Peyer's patch (tissue), 4 donors: ENCODE measurements around the gene SYNGAP1. TPM values are rescaled to one million over a fixed set of nuclear protein-coding genes. Genes with fewer than 3 reads are reported as not detected.
A peak's percentile ranks its signal among the peaks of the same experiment; 100 is the strongest.

Source experiments
- DNase-seq, 3 donors: peaks; one replicate each; pipeline ENCODE4 v3.0.0-alpha.2; 2017 to 2019
- H3K27ac ChIP-seq, 4 donors: fragments of 200-600 bp; sonication (generic); one replicate each; pipeline ENCODE4 v1.5.1; 2016 to 2019
- H3K27me3 ChIP-seq, 2 donors: fragments of 200-600 bp; sonication (generic); one replicate each; pipeline ENCODE4 v1.5.1; 2019
- H3K36me3 ChIP-seq, 3 donors: fragments of 200-600 bp; sonication (generic); one replicate each; pipeline ENCODE4 v1.5.1; 2016 to 2019
- H3K4me1 ChIP-seq, 4 donors: fragments of 200-600 bp; sonication (generic); one replicate each; pipeline ENCODE4 v1.5.1; 2016 to 2019
- H3K4me3 ChIP-seq, 4 donors: fragments of 200-600 bp; sonication (generic); 1 replicate in 3 of 4; 2 replicates in 1 of 4; pipeline ENCODE4 v1.5.1; 2016 to 2019; ENCODE audit warnings: mild to moderate bottlenecking in 1 of 4
- H3K9me3 ChIP-seq, 4 donors: fragments of 200-600 bp; sonication (generic); one replicate each; pipeline ENCODE4 v1.5.1; 2016 to 2019; ENCODE audit warnings: mild to moderate bottlenecking in 1 of 4
- POLR2A ChIP-seq, 2 donors: fragments of 450-650 bp; IDR thresholded peaks; one replicate each; pipeline ENCODE4 v1.5.1; 2017; ENCODE audit warnings: antibody characterized with exemption in 2 of 2, mild to moderate bottlenecking in 2 of 2, moderate library complexity in 2 of 2
- total RNA-seq, 4 donors: library from RNA; depleted of rRNA; stranded (reverse); fragments of >200 nt; gene quantifications; one replicate each; pipeline ENCODE4 v1.1.0, GENCODE V29; 2016
- TF ChIP-seq, protein P1 (sequence below), 6 experiments: fragments of 450-650 bp in 4 of 6; fragments of 200-600 bp in 2 of 6; sonication (generic) in 1 of 6; IDR thresholded peaks; one replicate each; pipeline ENCODE4 v1.5.1; 2017 to 2019; ENCODE audit warnings: antibody characterized with exemption in 6 of 6, mild to moderate bottlenecking in 3 of 6, moderate library complexity in 1 of 6

Gene SYNGAP1
- total RNA-seq, 4 donors from 2014 or later: 5.4 to 42.1 (median 15.0) TPM

- H3K4me1 ChIP-seq: peaks cover 0 to 35% (median 10%) of the 10 kb centered on the region in 4 donors
These were observed 2.5 kb upstream of the SYNGAP1 start for GRCh38 chr6:33417128-33417902.

DNA sequence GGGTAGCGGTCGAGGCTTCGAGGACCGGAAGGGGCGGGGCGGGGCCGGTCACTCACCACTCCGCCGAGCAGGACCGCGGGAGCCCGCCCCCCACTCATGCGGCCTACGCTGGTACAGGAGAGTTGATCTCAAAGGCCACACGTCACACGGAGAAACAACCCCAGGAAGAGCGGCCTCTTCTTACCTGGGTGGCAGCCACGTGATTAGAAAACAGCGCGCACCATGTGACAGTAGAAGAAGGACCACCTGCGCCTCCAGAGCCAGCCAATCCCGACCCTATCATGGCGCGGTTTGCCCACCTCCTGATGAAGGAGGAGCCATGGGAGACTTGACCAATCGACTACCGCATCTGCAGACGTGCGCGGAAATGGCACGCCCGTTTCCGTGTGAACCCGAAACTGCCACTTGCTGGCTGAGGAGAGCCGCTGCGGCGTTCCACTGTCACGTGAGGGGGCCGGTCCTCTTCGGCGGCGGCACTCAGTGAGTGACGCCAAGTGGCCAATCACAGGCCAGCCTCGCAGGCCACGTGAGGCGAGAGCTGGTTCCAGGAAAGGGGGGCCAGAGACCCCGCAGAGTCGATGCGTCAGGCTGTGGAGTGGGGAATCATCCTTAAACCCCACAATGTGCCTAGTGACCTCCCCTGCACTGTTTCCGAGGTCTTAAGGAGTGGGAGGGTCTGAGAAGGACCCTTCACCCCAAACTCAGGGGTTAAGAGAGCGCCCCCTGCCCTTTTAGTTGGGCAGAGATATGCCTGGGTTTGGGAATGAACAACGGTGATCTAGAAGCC, 1.8 kb upstream of the SYNGAP1 start, which contains the start of gene CUTA:
CUTA (minus strand) TSS at position 205 of the 787 bp plus-strand sequence; CDS start at position 98, 107 bp downstream.
- Histone ChIP-seq H3K27ac (peak within 1 kb of the TSS; percentile 89 to 95 (median 90)), H3K4me1 (peaks cover 0 to 31% (median 9%) of the 10 kb centered on the region in 4 donors), H3K36me3 (peaks cover 0 to 30% (median 0%) of the 10 kb centered on the region in 3 donors), H3K4me3 (peak within 1 kb of the TSS; percentile 59 to 78 (median 64)), H3K9me3 (no peaks in the 10 kb centered on the region), H3K27me3 (no peaks in the 10 kb centered on the region)
- TF ChIP-seq, protein P1, sequence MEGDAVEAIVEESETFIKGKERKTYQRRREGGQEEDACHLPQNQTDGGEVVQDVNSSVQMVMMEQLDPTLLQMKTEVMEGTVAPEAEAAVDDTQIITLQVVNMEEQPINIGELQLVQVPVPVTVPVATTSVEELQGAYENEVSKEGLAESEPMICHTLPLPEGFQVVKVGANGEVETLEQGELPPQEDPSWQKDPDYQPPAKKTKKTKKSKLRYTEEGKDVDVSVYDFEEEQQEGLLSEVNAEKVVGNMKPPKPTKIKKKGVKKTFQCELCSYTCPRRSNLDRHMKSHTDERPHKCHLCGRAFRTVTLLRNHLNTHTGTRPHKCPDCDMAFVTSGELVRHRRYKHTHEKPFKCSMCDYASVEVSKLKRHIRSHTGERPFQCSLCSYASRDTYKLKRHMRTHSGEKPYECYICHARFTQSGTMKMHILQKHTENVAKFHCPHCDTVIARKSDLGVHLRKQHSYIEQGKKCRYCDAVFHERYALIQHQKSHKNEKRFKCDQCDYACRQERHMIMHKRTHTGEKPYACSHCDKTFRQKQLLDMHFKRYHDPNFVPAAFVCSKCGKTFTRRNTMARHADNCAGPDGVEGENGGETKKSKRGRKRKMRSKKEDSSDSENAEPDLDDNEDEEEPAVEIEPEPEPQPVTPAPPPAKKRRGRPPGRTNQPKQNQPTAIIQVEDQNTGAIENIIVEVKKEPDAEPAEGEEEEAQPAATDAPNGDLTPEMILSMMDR (IDR thresholded peaks at IDR 0.05): peak; percentile 25 to 45 (median 33)
- TF ChIP-seq POLR2A (IDR thresholded peaks at IDR 0.05): peak; percentile 50 to 51
- peak; percentile 99 to 100 (median 99) for DNase-seq

More at GRCh38 chr6:33417128-33417902, 2.5 kb upstream of the SYNGAP1 start:
- H3K27ac ChIP-seq: peak overlapping the region; percentile 89 to 95 (median 90)
- DNase-seq: peak in 1 of 3 donors; percentile 62
- H3K4me3 ChIP-seq: peak overlapping the region; percentile 59 to 78 (median 64)
- H3K36me3 ChIP-seq: peaks cover 0 to 37% (median 0%) of the 10 kb centered on the region in 3 donors
- no peaks in the 10 kb centered on the region for H3K27me3 ChIP-seq
- TF ChIP-seq, protein P1 (IDR thresholded peaks at IDR 0.05): no peak
- TF ChIP-seq POLR2A (IDR thresholded peaks at IDR 0.05): no peak
- H3K9me3 ChIP-seq: no peaks in the 10 kb centered on the region

DNA sequence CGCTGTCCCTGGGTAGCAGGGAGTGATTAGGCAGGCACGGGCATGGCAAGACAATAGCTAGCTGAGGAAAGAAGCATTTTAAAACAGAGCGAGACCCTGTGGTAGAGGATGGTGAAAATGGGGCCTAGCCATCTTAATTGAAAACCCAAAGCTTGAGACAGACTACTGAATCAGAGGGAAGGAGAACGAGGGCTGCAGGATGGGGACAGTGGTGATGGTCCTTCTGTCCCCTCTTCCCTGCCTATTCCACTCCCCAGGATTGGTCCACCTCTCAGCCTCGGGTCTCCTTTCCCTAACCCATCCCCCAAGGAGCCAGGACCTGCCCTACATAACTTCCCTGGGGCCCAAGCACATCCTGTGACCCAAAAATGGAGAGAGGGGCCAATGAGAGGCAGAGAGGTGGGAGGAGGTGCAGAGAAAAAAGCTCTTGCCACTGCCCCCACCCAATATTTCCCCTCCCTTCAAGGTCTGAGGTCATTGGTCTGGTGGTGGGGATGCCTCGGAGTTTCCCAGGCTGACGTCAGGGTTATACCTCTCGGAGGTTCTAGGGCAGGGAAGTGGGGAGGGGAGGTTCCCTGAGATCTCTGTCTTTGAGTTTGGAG, 1.1 kb upstream of the SYNGAP1 start:
- Histone ChIP-seq H3K9me3 (no peaks in the 10 kb centered on the region), H3K36me3 (peaks cover 0 to 23% (median 0%) of the 10 kb centered on the region in 3 donors), H3K27me3 (no peaks in the 10 kb centered on the region), H3K4me3 (peak overlapping the region; percentile 51 to 67 (median 60)), H3K4me1 (peaks cover 0 to 31% (median 9%) of the 10 kb centered on the region in 4 donors), H3K27ac (peak overlapping the region; percentile 89 to 95 (median 90))
- TF ChIP-seq, protein P1 (IDR thresholded peaks at IDR 0.05): peak in 1 of 6 experiments; percentile 2
- TF ChIP-seq POLR2A (IDR thresholded peaks at IDR 0.05): no peak
- DNase-seq: no peak

- Histone ChIP-seq H3K27ac (peak overlapping the region; percentile 19 to 95 (median 71)), H3K9me3 (no peaks in the 10 kb centered on the region), H3K4me1 (peaks cover 0 to 41% (median 15%) of the 10 kb centered on the region in 4 donors), H3K36me3 (peaks cover 0 to 4% (median 0%) of the 10 kb centered on the region in 3 donors), H3K4me3 (peak overlapping the region in 3 of 4 donors; percentile 12 to 42 (median 41)), H3K27me3 (no peaks in the 10 kb centered on the region)
- TF ChIP-seq, protein P1 (IDR thresholded peaks at IDR 0.05): no peak
- TF ChIP-seq POLR2A (IDR thresholded peaks at IDR 0.05): no peak
- no peak for DNase-seq
These were observed 852 bp downstream of the SYNGAP1 start for GRCh38 chr6:33420491-33421343.
